Body of pancreas (tissue), 4 donors: Measurements from ENCODE around the gene GPR176.
A peak's percentile ranks its signal among the peaks of the same experiment; 100 is the strongest.

ENCODE experiments used
- CTCF ChIP-seq, 7 experiments: fragments of 450-650 bp in 4 of 7; fragments of 200-600 bp in 3 of 7; sonication (generic) in 3 of 7; IDR thresholded peaks; one replicate each; pipeline ENCODE4 v1.5.1; 2016 to 2019; ENCODE audit warnings: antibody characterized with exemption in 7 of 7
- POLR2A ChIP-seq, 3 donors: fragments of 450-650 bp; IDR thresholded peaks; one replicate each; pipeline ENCODE4 v1.6.1; 2016; ENCODE audit warnings: antibody characterized with exemption in 3 of 3, mild to moderate bottlenecking in 2 of 3

- TF ChIP-seq POLR2A (IDR thresholded peaks at IDR 0.05) (no peak), CTCF (IDR thresholded peaks at IDR 0.05) (peak; percentile 16 to 70 (median 61))
Observed at GRCh38 chr15:39874890-39875549, 45.0 kb downstream of the GPR176 start.
